ENCODE results near the gene TLCD1. TPM values are rescaled to one million over a fixed set of nuclear protein-coding genes. Genes with fewer than 3 reads are reported as not detected.

The TLCD1 gene
- total and polyA plus RNA-seq, 10 of the 15 experiments (the other 5 are each of a cell fraction or from before 2014, with no cell fraction given) = 2.9 to 19.8 (median 7.7) TPM

GRCh38 chr17:28737770-28738679 is 12.0 kb upstream of the TLCD1 start (continued):
- TF ChIP-seq CHD2 (IDR thresholded peaks at IDR 0.05; ENCODE audit: borderline replicate concordance, low read depth, low read length) (peak; percentile 96), ETV6 (conservative IDR thresholded peaks at IDR 0.05 in 1 of 2, IDR thresholded peaks at IDR 0.05 in 1 of 2; ENCODE audit: borderline replicate concordance in 1 of 2, low read depth in 1 of 2) (peak in 1 of 2 experiments; percentile 37; a peak in 2 of 4 replicates), NFYB (IDR thresholded peaks at IDR 0.05; ENCODE audit: insufficient read depth, low read depth, low read length) (no peak), CTCF (IDR thresholded peaks at IDR 0.05 in 2 of 3, conservative IDR thresholded peaks at IDR 0.05 in 1 of 3; ENCODE audit: control insufficient read depth in 2 of 3, extremely low read depth in 1 of 3, insufficient read depth in 1 of 3, low read depth in 3 of 3, low read length in 3 of 3) (no peak), POLR2AphosphoS2 (IDR thresholded peaks at IDR 0.05; ENCODE audit: low read depth, low read length) (peak; percentile 84), PKNOX1 (IDR thresholded peaks at IDR 0.05) (peak; percentile 34; the same call in 1 of the 2 replicates), POU2F2 (IDR thresholded peaks at IDR 0.05; ENCODE audit: borderline replicate concordance, low read depth, low read length) (0 out of 3 replicates have a peak, but pooled peaks have one; percentile 59), IRF5 (IDR thresholded peaks at IDR 0.05; ENCODE audit: borderline replicate concordance) (no peak), TAF1 (IDR thresholded peaks at IDR 0.05; ENCODE audit: borderline replicate concordance, low read depth, low read length) (peak; percentile 93), FOXM1 (IDR thresholded peaks at IDR 0.05; ENCODE audit: low read depth, low read length) (no peak), HSF1 (IDR thresholded peaks at IDR 0.05; ENCODE audit: low read depth, low read length) (no peak), CBX5 (IDR thresholded peaks at IDR 0.05; ENCODE audit: low read depth) (no peak), ZNF622 (IDR thresholded peaks at IDR 0.05) (no peak), TBL1XR1 (IDR thresholded peaks at IDR 0.05; ENCODE audit: low read depth, low read length) (0 out of 2 replicates have a peak, but pooled peaks have one; percentile 45), GATAD2B (conservative IDR thresholded peaks at IDR 0.05; ENCODE audit: low read depth) (peak; percentile 52; the same call in 1 of the 2 replicates), SRF (IDR thresholded peaks at IDR 0.05; ENCODE audit: low read depth in 2 of 2, low read length in 2 of 2) (no peak), ASH2L (IDR thresholded peaks at IDR 0.05; ENCODE audit: borderline replicate concordance, low read depth) (0 out of 2 replicates have a peak, but pooled peaks have one; percentile 25), MAX (IDR thresholded peaks at IDR 0.05; ENCODE audit: low read depth, low read length) (peak; percentile 98), HDAC6 (IDR thresholded peaks at IDR 0.05; ENCODE audit: unreplicated experiment) (no peak), YY1 (IDR thresholded peaks at IDR 0.05; ENCODE audit: low read depth, low read length) (0 out of 2 replicates have a peak, but pooled peaks have one; percentile 42), FOXK2 (IDR thresholded peaks at IDR 0.05) (no peak)

Measured in GM12878 (cell line).